ENCODE results near the gene GAB2.

DNA sequence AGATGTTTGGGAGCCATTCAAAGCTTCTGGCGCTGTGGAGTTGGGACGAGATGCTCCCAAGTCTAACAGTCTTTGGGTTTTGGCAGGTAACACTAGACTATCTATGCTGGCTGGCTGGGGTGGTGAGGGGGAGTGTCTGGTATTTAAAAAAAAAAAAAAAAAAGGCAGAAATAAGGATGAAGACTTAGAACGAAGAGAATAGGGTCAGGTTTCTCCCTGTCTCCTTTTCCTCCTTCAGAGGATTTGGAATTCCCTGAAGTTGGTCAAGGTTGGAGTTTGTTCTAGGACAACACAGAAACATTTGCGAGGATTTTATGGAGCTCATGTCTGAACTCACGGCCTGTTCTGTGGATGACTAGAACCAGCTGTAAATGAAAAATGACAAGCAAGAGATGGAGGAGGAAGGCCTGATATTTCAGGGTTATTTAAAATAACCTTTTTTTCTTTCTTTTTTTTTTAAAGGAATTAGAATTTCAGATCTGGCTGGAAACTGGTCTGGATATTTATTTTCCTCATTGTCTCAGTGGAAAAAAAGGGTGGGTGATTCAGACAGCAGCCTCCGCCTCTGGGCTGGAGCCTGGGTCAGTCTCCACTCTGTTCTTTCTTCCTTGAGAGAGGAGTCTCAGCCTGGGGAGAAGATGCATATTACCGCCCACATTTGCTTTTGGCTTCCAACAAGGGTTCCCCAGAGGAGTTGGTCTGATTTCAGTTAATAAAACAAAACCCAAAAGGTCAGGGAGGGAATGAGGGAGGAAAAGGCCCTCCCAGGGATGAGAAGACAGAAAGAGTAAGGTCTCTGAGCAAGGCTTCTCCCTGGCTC, 148.8 kb downstream of the GAB2 start:
- TF ChIP-seq, protein P1, sequence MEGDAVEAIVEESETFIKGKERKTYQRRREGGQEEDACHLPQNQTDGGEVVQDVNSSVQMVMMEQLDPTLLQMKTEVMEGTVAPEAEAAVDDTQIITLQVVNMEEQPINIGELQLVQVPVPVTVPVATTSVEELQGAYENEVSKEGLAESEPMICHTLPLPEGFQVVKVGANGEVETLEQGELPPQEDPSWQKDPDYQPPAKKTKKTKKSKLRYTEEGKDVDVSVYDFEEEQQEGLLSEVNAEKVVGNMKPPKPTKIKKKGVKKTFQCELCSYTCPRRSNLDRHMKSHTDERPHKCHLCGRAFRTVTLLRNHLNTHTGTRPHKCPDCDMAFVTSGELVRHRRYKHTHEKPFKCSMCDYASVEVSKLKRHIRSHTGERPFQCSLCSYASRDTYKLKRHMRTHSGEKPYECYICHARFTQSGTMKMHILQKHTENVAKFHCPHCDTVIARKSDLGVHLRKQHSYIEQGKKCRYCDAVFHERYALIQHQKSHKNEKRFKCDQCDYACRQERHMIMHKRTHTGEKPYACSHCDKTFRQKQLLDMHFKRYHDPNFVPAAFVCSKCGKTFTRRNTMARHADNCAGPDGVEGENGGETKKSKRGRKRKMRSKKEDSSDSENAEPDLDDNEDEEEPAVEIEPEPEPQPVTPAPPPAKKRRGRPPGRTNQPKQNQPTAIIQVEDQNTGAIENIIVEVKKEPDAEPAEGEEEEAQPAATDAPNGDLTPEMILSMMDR (IDR thresholded peaks at IDR 0.05; ENCODE audit: low read length): no peak
- TF ChIP-seq EZH2 (IDR thresholded peaks at IDR 0.05; ENCODE audit: borderline replicate concordance, low read length): no peak
